GM19467 (cell line): ENCODE measurements around the gene LIN28A.
"Not testable (repeated sequence)": the region's sequence is repeated elsewhere in the genome, so short reads cannot be mapped to it uniquely, and the experiment has no call there.

Experiments
- ATAC-seq: cut with Tn5 transposase; IDR thresholded peaks from one replicate; pipeline ENCODE4 v1.9.1; 2021; ENCODE audit warnings: mild to moderate bottlenecking, moderate library complexity; ENCODE audit not compliant: unreplicated experiment

LIN28A gene, protein sequence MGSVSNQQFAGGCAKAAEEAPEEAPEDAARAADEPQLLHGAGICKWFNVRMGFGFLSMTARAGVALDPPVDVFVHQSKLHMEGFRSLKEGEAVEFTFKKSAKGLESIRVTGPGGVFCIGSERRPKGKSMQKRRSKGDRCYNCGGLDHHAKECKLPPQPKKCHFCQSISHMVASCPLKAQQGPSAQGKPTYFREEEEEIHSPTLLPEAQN

DNA sequence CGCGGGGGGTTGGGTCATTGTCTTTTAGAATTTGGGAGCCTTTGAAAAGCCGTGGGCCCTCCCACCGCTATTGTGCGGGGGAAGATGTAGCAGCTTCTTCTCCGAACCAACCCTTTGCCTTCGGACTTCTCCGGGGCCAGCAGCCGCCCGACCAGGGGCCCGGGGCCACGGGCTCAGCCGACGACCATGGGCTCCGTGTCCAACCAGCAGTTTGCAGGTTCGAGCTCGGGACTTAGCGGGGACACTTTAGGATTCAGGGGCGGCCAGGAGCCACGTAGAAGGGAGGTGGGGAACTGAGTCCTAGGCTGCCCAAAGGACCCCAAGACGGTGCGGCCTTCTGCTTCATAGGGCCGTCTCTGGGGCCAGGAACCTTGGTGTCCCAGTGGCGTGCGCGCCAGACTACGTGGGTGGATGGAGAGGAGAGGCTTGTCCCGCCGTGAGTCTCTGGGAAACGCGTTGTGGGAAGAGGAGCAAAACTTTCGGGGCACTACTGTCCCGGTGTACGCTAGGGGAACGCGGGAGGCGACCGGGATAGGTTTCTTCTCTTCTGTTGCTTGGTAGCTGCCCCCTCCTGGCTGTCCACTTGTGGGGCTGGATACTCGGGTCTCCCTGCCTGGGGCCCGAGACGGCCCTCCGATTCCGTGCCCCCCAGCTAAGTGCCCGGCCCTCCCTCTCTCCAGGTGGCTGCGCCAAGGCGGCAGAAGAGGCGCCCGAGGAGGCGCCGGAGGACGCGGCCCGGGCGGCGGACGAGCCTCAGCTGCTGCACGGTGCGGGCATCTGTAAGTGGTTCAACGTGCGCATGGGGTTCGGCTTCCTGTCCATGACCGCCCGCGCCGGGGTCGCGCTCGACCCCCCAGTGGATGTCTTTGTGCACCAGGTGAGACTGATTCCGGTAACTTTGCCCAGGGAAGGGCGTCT lies at the start of gene LIN28A:
Gene LIN28A (plus strand): TSS at position 112 of the 918 bp plus-strand sequence. CDS start 75 bp downstream, at position 187.
- ATAC-seq, result no peak

DNA sequence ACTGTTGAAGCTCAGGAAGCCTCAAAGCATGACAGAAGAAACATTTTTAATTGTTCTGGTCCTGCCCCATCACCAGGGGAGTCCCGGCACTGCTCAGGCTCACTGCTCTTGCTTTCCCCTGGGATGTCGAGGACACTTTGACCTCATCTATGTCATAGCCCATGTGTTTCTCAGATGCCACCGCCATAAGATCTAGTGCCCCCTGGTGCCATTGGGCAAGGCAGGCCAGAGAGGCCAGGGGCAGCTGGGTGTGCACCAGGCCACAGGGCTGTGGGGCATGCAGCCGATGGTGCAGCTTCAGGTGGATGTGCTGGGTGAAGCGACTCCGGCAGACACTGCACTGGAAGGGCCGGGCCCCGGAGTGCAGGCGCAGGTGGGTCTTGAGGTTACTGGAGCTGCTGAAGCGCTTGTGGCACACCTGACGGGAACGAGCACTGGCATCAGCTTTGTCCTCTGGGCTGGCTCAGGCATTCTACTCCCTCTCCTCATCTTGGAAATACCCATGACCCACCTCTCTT lies 49.0 kb upstream of the LIN28A start:
- no peak for ATAC-seq

DNA sequence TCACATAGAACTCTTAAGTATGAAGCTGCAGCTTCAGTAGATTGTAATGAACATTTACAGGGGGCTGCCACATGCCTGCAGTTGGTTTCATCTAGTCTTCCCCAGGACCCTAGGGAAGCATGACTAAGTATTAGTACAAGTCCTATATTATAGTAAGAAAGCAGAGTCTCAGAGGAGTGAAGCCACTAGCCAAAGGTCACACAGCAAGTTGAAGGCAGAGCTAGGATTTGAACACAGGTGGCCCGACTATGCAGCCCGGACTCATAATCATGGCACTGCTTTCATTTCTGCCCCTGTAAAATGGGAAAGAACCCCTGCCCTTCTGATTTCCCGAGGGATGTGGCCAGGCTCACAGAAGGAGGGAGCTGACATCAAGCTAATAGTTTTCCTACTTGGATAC lies 48.3 kb upstream of the LIN28A start:
- no peak for ATAC-seq

DNA sequence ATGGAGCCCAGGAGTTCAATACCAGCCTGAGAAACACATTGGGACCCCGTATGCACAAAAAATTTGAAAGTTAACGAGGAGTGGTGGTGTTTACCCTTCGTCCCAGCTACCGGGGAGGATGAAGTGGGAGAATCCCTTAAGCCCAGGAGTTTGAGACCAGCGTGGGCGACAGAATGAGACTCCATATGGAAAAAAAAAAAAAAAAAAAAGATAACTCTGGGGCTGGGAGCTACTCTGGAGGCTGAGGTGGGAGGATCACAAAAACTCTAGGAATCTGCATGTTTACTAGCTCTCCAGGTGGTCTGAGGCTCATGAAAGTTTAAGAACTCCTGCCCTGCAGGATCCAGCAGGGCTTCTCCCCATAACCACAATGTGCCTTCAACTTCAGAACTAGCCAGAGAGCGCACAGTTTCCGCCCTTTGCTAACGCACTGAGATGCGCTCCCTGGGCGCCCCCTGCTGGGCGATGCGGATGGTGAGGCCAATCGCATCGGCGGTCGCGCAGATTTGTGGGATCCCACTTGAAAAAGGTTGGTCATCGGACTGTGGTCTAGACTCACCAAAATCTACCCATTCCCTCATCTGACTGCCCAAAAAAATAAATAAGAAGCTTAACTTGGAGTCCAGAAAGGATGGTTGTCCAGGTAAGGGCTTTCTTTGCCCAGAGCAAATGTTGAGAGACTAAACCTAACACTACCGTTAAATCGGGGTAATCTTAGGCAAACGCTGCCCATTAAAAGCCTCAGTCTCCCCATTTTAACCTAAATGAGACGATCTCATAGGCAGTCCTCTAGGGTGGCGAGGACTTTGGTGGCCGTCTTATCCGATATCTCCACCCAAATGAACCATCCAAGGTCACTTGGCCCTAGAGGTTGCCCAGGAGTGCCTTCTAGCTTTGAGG lies 46.8 kb upstream of the LIN28A start:
- ATAC-seq, result no peak

DNA sequence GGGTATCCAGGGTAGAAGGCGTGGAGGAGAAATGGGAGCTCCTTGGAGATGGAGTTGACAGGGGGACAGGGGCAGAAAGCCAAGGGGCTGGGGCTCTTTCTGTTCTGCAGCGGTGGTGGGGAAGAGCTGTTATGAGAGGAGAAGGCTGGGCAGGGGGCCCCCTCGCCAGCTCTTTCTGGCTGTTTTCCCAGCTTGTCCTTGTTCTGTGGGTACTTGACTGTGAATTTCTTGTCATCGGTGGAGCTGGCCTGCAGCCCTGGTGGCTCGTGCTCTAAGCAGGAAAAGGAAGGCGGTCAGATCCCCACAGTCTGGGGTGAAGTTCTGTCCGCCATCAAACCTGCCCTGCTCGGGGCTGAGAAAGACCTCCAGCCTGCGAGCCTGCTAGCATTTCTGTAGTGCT lies 45.7 kb upstream of the LIN28A start:
- no peak for ATAC-seq

DNA sequence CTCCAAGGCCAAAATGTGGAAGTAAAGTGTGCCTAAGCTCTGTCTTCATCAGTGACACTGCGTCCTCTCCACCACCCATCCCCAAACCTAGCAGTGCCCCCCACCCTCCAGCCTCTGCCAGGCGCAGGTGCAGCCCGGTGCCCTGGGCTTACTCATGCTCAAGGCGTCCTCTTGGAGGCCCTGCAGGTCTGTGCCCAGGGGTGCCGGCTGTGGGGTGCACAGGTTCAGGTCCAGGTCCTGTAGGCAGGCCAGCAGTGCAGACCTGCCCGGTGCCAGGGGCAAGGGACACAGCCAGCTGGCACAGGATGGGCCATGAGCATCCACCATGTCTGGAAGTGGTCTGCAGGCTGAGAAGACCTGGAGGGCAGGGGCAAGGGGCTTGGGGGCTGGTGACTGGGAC lies 43.2 kb upstream of the LIN28A start:
- no peak for ATAC-seq

DNA sequence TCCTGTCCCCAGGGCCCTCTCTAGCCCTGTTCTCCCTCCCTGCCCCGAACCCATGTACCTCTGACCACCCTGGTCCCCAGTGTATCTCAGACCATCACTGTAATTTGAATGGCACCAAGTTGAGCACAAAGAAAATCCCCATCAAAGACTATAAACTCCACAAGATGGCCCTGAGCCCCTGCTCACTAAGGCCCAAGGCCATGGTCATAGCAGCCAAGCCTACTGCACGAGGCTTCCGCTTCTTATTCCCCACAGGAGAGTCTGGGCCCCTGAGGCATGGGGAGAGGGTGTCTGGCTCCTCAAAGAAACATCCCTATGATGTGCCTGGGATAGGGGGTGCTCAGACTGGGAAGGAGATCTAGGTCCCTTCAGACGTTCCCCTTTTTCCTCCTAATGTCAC lies 42.6 kb upstream of the LIN28A start:
- ATAC-seq, result no peak

DNA sequence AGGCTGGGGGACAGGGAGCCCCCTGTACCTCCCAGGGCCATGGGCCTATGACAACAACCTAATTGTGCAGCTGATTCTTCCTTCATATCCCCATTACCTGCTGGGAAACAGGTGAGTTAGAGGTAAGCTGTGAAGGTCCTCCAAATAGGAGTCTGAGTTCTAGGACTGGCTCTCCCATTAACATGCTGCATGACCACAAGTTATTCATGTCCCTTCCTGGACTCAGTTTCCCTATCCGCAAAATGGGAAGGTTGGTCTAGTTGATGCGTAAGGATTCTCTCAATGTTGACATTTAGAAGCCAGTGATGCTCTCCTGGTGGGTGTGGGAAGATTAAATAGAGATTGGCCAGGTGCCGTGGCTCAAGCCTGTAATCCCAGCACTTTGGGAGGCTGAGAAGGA lies 42.1 kb upstream of the LIN28A start:
- no peak for ATAC-seq

DNA sequence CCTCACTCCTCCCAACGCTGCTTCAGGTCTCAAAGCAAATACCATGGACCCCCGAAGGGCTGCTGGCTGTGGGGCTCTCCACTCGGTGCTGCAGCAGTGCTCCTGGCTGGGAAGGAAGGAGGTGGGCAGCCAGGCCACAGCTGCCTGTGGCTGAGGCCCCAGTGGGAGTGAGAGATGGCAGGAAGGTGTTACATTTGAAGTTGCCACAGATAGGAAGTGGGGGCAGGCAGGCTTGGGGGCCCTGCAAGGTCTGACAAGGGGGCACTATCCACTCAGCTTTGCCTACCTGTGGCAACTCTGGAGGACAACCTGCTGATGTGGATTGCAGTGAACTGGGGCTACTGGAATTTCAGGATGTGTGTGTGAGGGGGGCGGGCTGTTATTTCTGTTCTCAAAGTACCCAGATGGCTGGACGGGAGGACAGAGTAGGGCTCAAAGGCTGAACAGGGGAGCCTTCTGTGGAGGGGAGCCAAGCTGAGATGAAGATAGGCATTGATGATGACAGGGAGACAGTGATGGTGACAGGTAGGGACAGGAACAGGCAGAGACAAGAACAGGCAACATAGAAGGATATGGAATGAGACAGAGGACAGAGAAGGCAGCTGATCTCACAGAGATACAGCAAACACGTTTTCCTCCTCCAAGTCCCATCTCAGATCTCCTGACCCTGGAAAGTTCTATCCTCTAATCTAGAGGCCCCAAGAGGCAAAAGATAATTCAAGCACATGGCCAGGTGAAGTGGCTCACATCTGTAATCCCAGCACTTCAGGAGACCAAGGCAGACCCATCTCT lies 39.8 kb upstream of the LIN28A start:
- no peak for ATAC-seq

DNA sequence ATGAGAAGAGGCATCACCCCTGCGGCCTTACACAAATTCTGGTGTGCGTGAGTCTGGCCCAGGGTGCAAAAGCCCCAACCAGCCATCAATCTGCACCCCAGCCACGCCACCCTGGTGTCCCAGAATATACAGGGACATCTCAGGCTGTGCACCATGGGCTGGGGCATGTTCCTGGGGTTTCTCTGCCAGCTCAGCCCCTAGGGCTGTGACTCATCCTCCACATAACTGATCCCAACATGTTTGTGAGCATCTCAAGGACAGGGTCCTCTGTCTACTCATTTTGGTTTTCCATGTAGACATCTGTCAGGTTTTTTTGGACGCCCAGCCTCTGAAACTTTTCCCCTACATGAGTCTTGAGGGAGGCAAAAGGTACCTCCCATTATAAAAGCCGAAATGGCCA lies 38.6 kb upstream of the LIN28A start:
- ATAC-seq, result no peak

DNA sequence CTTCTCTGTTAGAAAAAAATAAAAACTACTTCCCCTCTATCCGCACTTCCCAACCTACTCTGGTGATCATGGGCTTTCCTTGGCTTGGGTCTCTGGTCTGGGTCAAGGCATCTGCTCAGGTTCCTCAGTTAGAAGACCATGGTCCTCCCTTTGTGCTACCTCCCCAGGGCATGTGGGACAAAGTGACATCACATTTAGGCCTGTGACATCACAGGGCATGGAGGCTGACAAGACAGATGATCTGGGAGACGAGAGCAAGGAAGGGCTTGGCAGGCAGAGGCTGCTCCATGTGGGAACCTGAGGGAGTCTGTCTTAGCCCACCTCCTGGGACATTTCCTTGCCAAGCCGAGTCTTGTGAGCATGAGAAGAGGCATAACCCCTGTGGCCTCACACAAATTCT lies 38.0 kb upstream of the LIN28A start, which contains the start of gene ZNF683:
Gene ZNF683 (minus strand): TSS at position 140 of the 400 bp plus-strand sequence. CDS start 4,179 bp downstream, outside the sequence.
- ATAC-seq, result not testable (repeated sequence)

DNA sequence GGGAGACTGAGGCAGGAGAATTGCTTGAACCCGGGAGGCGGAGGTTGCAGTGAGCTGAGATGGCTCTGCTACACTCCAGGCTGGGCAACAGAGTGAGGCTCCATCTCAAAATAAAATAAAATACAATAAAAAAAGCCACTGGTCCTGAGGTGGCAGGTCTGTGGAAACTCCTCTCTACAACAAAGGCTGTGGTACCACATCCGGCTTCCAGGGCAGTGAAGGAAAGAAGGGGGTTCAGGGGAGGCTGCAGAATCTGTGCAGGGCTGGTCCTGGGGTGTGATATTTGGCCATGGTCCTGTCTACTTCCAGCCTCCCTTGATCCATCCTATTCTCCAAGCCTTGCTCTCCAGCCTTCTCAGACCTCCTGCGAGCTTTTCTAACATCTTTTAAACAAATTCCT lies 37.3 kb upstream of the LIN28A start:
- no peak for ATAC-seq

DNA sequence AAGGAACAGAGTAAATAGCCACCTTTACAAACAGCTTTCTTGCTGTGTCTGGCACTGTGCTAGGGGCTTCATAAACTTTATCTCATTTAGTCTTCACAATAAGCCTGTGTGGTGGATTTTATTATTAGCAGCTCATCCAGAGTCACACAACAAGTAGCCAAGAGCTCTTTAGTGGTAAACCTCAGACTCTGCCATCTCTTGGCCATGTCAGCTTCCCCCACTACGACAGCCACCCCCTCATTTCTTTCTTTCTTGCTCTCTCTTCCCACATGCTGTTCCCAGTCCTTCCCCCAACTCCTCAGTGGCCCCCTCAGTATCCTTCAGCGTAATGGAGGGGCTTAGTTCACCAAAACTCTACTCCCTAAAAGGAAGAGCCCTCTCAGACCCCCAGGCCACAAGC lies 36.8 kb upstream of the LIN28A start:
- no peak for ATAC-seq

DNA sequence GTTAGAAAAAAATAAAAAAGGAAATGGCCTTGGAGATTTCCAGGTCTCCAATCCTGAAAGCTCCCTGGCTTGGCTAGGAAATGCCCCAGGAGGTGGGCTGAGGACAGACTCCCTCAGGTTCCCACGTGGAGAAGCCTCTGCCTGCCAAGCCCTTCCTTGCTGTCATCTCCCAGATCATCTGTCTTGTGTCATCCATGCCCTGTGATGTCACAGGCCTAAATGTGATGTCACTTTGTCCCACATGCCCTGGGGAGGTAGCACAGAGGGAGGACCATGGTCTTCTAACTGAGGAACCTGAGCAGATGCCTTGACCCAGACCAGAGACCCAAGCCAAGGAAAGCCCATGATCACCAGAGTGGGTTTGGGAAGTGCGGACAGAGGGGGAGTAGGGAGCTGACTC lies 36.3 kb upstream of the LIN28A start:
- ATAC-seq, result not testable (repeated sequence)

DNA sequence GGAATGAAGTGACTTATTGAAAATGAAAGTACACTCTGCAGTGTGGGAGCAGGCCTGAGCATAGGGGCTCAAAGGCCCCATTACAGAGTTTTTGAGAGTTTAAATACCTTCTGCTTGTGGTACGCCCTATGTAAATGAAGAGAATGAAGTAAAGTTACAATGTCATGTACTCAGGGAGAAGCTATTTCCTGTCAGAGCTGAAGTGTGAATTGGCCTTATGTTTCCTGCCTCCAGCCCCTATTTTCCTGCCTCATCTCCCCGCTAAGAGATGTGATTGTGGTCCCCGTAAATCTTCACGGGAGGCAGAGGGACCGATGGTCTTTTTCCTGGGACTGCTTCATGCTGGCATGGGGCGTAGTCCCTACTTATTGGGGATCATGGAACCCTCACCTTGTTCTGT lies 35.5 kb upstream of the LIN28A start:
- no peak for ATAC-seq

DNA sequence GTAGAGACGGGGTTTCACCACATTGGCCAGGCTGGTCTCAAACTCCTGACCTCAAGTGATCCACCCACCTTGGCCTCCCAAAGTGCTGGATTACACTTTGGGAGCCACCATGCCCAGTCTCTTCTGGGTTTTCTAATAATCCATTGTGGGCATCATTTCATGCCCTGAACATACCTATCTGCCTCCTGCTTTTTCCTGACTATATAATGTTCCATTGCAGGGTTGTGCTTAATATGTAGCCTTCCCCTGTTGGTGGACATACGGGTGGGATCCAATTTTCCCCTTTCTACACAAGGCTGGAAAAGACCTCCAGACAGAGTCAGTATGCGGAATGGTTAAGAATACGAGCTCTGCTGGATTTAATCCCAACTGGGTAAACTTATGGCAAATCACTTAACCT lies 34.6 kb upstream of the LIN28A start:
- ATAC-seq, result no peak

DNA sequence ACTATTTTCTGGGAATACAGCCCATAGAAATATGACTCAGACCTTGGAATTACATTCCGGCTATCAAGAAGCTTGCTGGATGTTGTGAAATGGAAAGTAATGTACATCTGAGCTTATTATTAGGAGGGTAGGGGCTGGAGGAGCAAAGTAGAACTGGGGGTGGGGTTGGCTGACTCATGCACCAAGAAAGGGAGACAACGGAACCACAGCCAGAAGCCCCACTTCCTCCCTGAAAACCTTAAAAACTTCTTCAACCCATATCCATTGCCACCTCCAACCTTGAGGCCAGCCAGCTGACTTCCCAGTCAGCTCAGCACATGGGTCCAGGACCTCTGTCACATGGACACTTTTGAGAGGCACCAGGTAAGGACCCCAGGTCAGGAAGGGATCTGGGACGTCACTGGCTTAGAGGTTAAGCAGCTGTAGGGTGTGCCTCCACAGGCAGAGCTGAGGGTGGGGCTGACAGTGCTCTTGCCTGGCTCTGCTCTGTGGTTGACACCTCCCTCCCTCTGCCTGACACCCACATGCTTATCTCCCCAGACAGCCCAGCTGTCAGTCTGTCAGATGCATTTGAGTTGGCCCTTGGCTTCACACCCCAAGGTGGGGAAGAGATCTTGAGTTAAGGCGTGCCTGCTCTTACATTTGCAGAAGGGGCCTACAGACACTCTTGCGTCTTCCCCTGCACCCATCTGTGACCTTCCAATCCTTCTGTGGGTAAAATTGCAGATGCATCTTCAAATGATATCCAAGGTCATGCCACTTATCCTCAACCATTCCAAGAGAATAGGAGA lies 32.3 kb upstream of the LIN28A start:
- no peak for ATAC-seq

DNA sequence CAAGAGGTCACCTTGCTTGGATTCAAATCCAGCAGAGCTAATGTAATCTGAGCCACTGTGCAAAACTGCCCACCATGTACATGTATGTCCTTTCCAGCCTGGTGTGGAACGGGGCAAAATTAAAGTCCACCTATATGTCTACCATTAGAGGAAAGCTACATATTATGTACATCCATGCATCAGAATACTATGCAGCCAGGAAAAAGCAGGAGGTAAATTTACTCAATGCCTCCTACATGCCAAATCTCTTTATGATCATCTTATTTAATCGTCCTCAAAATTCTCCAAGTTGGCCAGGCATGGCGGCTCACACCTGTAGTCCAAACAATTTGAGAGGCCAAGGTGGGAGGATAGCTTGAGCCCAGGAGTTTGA lies 31.8 kb upstream of the LIN28A start:
- ATAC-seq, result no peak

DNA sequence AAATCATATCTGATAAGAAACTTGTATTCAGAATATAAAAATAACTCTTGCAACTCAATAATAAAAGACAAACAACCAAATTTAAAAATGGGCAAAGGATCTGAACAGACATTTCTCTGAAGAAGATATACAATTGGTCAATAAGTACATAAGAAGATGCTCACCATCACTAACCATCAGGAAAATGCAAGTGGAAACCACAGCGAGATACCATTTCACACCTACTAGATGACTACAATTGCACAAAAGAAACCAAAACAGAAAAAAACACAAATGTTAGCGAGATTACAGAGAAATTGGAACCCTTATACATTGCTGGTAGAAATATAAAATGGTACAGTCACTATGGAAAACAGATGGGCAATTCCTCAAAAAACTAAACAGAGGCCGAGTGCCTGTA lies 26.5 kb upstream of the LIN28A start:
- no peak for ATAC-seq
